HCT116 (cell line): ENCODE data around the gene ARHGAP10. TPM values are rescaled to one million over a fixed set of nuclear protein-coding genes. Genes with fewer than 3 reads are reported as not detected.

Experiments used
- ATAC-seq: fragments of 200-7000 bp; cut with Tn5 transposase; 2 replicates; pipeline ENCODE4 v1.9.1; 2020; ENCODE audit warnings: mild to moderate bottlenecking, moderate library complexity
- BruUV-seq: library from RNA; stranded (reverse); fragments of 400-500 nt; replicated peaks from 2 replicates; lab custom pipeline; 2021; lab: Mats Ljungman, UMichigan
- CTCF ChIA-PET: fragments of 300-600 bp; sonication (Branson Sonifier 250); formaldehyde crosslinking; loops from one replicate; lab custom pipeline; 2021; ENCODE audit warnings: antibody characterized with exemption; lab: Charles Lee
- POLR2A ChIA-PET: fragments of 300-600, 350-600 bp; sonication (Branson Sonifier 250); formaldehyde crosslinking; loops from one replicate; lab custom pipeline; 2021; ENCODE audit warnings: antibody characterized with exemption; lab: Charles Lee
- RAD21 ChIA-PET, 2 experiments: fragments of 300-600 bp; sonication (Branson Sonifier 250); formaldehyde crosslinking; loops; one replicate each; lab custom pipeline; 2023; ENCODE audit warnings: low total read pairs in 2 of 2; ENCODE audit not compliant: uncharacterized antibody in 2 of 2, unreplicated experiment in 2 of 2, low non-redundant PET in 1 of 2; lab: Charles Lee
- DNase-seq: peaks from one replicate; pipeline ENCODE4 v3.0.0-alpha.2; 2010; ENCODE audit warnings: low read depth, low spot score
- H2AFZ ChIP-seq: fragments of 200-600 bp; shearing (Covaris generic), sonication (generic); 2 replicates; pipeline ENCODE4 v1.6.1; 2017; ENCODE audit warnings: low read depth, mixed run types, mixed read lengths, antibody characterized with exemption, low read length; ENCODE audit not compliant: poor library complexity, severe bottlenecking
- H3K27ac ChIP-seq: 2 replicates; pipeline ENCODE4 v1.5.1; 2012; ENCODE audit warnings: low read depth, low read length
- H3K27me3 ChIP-seq: fragments of 200-600 bp; sonication (generic); 2 replicates; pipeline ENCODE4 v1.6.1; 2016; ENCODE audit warnings: mixed run types, low read length, mixed read lengths; ENCODE audit not compliant: insufficient read depth
- H3K36me3 ChIP-seq, 2 experiments: fragments of 200-500 bp in 1 of 2; fragments of 200-600 bp in 1 of 2; sonication (Bioruptor generic) in 1 of 2; sonication (generic) in 1 of 2; 2 replicates each; pipeline versions ENCODE4 v1.5.1 to v1.6.1; 2014 to 2016; ENCODE audit warnings: low read length in 2 of 2, inconsistent platforms in 1 of 2, mixed read lengths in 1 of 2, mixed run types in 1 of 2; ENCODE audit not compliant: insufficient read depth in 2 of 2, control insufficient read depth in 1 of 2
- H3K4me1 ChIP-seq, 2 experiments: fragments of 200-600 bp in 1 of 2; sonication (generic) in 1 of 2; 2 replicates each; pipeline versions ENCODE4 v1.5.1 to v1.6.1; 2012 to 2017; ENCODE audit warnings: low read length in 2 of 2, inconsistent platforms in 1 of 2, mild to moderate bottlenecking in 1 of 2, mixed read lengths in 1 of 2, mixed run types in 1 of 2, moderate library complexity in 1 of 2; ENCODE audit not compliant: insufficient read depth in 2 of 2, control insufficient read depth in 1 of 2
- H3K4me2 ChIP-seq: fragments of 200-600 bp; sonication (generic); 2 replicates; pipeline ENCODE4 v1.6.1; 2017; ENCODE audit warnings: mixed run types, low read length, mixed read lengths
- H3K4me3 ChIP-seq, 2 experiments: fragments of 200-600 bp in 1 of 2; sonication (generic) in 1 of 2; replicated peaks in 1 of 2; 2 replicates each; pipeline ENCODE4 v1.5.1; 2011 to 2016; ENCODE audit warnings: low read length in 2 of 2, control low read depth in 1 of 2, low read depth in 1 of 2, mild to moderate bottlenecking in 1 of 2, mixed read lengths in 1 of 2, mixed run types in 1 of 2
- H3K79me2 ChIP-seq: fragments of 200-600 bp; sonication (generic); 2 replicates; pipeline ENCODE4 v1.6.1; 2017; ENCODE audit warnings: mild to moderate bottlenecking, mixed run types, low read length, moderate library complexity, mixed read lengths; ENCODE audit not compliant: insufficient read depth
- H3K9ac ChIP-seq: fragments of 200-600 bp; sonication (generic); 2 replicates; pipeline ENCODE4 v1.6.1; 2016; ENCODE audit warnings: low read length, mixed read lengths
- H3K9me2 ChIP-seq: fragments of 200-600 bp; sonication (generic), shearing (Covaris generic); 2 replicates; pipeline ENCODE4 v1.6.1; 2017; ENCODE audit warnings: mixed run types, mild to moderate bottlenecking, moderate library complexity; ENCODE audit not compliant: insufficient read depth
- H3K9me3 ChIP-seq, 2 experiments: fragments of 200-500 bp in 1 of 2; fragments of 200-600 bp in 1 of 2; sonication (Bioruptor generic) in 1 of 2; sonication (generic) in 1 of 2; 2 replicates each; pipeline ENCODE4 v1.6.1; 2014 to 2017; ENCODE audit warnings: low read length in 2 of 2, mixed read lengths in 2 of 2, inconsistent platforms in 1 of 2, low read depth in 1 of 2, mild to moderate bottlenecking in 1 of 2, mixed run types in 1 of 2, moderate library complexity in 1 of 2; ENCODE audit not compliant: control insufficient read depth in 1 of 2, insufficient read depth in 1 of 2
- H4K20me1 ChIP-seq: fragments of 200-600 bp; sonication (generic), shearing (Covaris generic); 2 replicates; pipeline ENCODE4 v1.6.1; 2017; ENCODE audit warnings: mixed run types, mild to moderate bottlenecking, moderate library complexity; ENCODE audit not compliant: insufficient read depth
- CEBPB ChIP-seq: IDR thresholded peaks from 2 replicates; pipeline ENCODE4 v1.6.1; 2012; ENCODE audit warnings: low read depth
- EGR1 ChIP-seq: IDR thresholded peaks from 2 replicates; pipeline ENCODE4 v1.6.1; 2012; ENCODE audit warnings: low read depth
- ELF1 ChIP-seq: IDR thresholded peaks from 2 replicates; pipeline ENCODE4 v1.6.1; 2012; ENCODE audit warnings: low read depth, borderline replicate concordance
- EZH2 ChIP-seq: fragments of 200-600 bp; sonication (generic); IDR thresholded peaks from 2 replicates; pipeline ENCODE4 v1.6.1; 2017; ENCODE audit warnings: antibody characterized with exemption, mixed run types
- FOSL1 ChIP-seq: IDR thresholded peaks from 2 replicates; pipeline ENCODE4 v1.6.1; 2012; ENCODE audit warnings: low read depth
- MAX ChIP-seq: IDR thresholded peaks from 2 replicates; pipeline ENCODE4 v1.6.1; 2012
- SIN3A ChIP-seq: IDR thresholded peaks from 2 replicates; pipeline ENCODE4 v1.6.1; 2012; ENCODE audit warnings: low read depth
- SP1 ChIP-seq: IDR thresholded peaks from 2 replicates; pipeline ENCODE4 v1.6.1; 2012; ENCODE audit warnings: low read depth
- SRF ChIP-seq: IDR thresholded peaks from 2 replicates; pipeline ENCODE4 v1.6.1; 2012; ENCODE audit warnings: low read depth
- intact Hi-C: fragments of 100-400 bp; cut with micrococcal nuclease; formaldehyde crosslinking; loops from 2 replicates; pipeline ENCODE4 v1.10.0; 2022
- total RNA-seq: library from RNA; stranded (reverse); gene quantifications from one replicate; pipeline ENCODE4 v1.2.1, GENCODE V29; 2021; ENCODE audit not compliant: unreplicated experiment
- TF ChIP-seq, protein P1 (sequence below), 3 experiments: fragments of 200-600 bp in 1 of 3; sonication (generic) in 1 of 3; IDR thresholded peaks in 2 of 3; conservative IDR thresholded peaks in 1 of 3; 2 replicates each; pipeline ENCODE4 v1.5.1; 2012 to 2017; ENCODE audit warnings: low read depth in 2 of 3, low read length in 2 of 3, antibody characterized with exemption in 1 of 3, borderline replicate concordance in 1 of 3, control low read depth in 1 of 3, mild to moderate bottlenecking in 1 of 3, mixed read lengths in 1 of 3, mixed run types in 1 of 3, moderate library complexity in 1 of 3; ENCODE audit not compliant: insufficient read depth in 1 of 3
- TF ChIP-seq, protein P2 (sequence below): IDR thresholded peaks from 2 replicates; pipeline ENCODE4 v1.6.1; 2012; ENCODE audit warnings: low read depth

ARHGAP10 gene
- total RNA-seq, 1 experiment from 2014 or later = 24.7 TPM

DNA sequence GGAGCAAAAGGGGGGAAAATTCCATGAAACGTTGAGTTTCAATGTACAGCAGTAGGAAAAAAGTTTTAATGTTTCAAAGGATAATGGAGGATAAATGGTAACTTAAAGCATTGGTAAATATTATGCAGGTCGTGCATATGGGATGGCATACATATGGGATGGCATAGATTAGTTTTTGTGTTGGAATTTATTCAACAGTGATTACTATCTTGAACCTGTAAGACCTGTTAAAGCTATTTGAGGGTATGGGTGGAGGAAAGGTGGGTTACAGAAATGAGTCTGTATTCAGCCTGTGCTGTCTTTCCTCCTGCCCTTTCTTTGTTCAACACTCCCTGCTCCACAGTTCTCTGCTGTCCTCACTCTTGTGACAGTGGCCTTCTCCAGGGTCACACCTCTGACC lies 54.6 kb downstream of the ARHGAP10 start:
- no peak for DNase-seq
- H4K20me1 ChIP-seq = peaks cover 7% of the 10 kb centered on the region; the same call in 1 of the 2 replicates
- no peak overlapping the region for H3K9ac ChIP-seq
- H3K9me2 ChIP-seq = no peaks in the 10 kb centered on the region
- H3K4me3 ChIP-seq = no peak overlapping the region
- no peaks in the 10 kb centered on the region for H3K9me3 ChIP-seq
- no peaks in the 10 kb centered on the region for H3K36me3 ChIP-seq
- CTCF ChIA-PET = interaction anchor here (0.6 to 2.3 kb wide), 2 partner anchors 80 to 101 kb away, joined by 3 to 10 read pairs; no protein-coding TSS in a partner anchor
- POLR2A ChIA-PET = no interaction called here
- RAD21 ChIA-PET = no interaction called here
- peaks cover 53% of the 10 kb centered on the region for H3K79me2 ChIP-seq
- H2AFZ ChIP-seq = no peak overlapping the region
- no peaks in the 10 kb centered on the region for H3K27me3 ChIP-seq
- no TSS peak for BruUV-seq
- ATAC-seq = no peak
- H3K27ac ChIP-seq = no peak overlapping the region
- intact Hi-C loops = no loop called here
- no peak for TF ChIP-seq MAX
- no peak for TF ChIP-seq CEBPB
- TF ChIP-seq, protein P1, sequence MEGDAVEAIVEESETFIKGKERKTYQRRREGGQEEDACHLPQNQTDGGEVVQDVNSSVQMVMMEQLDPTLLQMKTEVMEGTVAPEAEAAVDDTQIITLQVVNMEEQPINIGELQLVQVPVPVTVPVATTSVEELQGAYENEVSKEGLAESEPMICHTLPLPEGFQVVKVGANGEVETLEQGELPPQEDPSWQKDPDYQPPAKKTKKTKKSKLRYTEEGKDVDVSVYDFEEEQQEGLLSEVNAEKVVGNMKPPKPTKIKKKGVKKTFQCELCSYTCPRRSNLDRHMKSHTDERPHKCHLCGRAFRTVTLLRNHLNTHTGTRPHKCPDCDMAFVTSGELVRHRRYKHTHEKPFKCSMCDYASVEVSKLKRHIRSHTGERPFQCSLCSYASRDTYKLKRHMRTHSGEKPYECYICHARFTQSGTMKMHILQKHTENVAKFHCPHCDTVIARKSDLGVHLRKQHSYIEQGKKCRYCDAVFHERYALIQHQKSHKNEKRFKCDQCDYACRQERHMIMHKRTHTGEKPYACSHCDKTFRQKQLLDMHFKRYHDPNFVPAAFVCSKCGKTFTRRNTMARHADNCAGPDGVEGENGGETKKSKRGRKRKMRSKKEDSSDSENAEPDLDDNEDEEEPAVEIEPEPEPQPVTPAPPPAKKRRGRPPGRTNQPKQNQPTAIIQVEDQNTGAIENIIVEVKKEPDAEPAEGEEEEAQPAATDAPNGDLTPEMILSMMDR (IDR thresholded peaks at IDR 0.05 in 2 of 3, conservative IDR thresholded peaks at IDR 0.05 in 1 of 3; ENCODE audit: borderline replicate concordance in 1 of 3, insufficient read depth in 1 of 3, low read depth in 2 of 3, low read length in 2 of 3) = no peak
- no peak for TF ChIP-seq FOSL1
- TF ChIP-seq EZH2 = no peak
- TF ChIP-seq SP1 = no peak
- TF ChIP-seq, protein P2, sequence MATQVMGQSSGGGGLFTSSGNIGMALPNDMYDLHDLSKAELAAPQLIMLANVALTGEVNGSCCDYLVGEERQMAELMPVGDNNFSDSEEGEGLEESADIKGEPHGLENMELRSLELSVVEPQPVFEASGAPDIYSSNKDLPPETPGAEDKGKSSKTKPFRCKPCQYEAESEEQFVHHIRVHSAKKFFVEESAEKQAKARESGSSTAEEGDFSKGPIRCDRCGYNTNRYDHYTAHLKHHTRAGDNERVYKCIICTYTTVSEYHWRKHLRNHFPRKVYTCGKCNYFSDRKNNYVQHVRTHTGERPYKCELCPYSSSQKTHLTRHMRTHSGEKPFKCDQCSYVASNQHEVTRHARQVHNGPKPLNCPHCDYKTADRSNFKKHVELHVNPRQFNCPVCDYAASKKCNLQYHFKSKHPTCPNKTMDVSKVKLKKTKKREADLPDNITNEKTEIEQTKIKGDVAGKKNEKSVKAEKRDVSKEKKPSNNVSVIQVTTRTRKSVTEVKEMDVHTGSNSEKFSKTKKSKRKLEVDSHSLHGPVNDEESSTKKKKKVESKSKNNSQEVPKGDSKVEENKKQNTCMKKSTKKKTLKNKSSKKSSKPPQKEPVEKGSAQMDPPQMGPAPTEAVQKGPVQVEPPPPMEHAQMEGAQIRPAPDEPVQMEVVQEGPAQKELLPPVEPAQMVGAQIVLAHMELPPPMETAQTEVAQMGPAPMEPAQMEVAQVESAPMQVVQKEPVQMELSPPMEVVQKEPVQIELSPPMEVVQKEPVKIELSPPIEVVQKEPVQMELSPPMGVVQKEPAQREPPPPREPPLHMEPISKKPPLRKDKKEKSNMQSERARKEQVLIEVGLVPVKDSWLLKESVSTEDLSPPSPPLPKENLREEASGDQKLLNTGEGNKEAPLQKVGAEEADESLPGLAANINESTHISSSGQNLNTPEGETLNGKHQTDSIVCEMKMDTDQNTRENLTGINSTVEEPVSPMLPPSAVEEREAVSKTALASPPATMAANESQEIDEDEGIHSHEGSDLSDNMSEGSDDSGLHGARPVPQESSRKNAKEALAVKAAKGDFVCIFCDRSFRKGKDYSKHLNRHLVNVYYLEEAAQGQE = no peak
- TF ChIP-seq SRF = no peak
- no peak for TF ChIP-seq ELF1
- TF ChIP-seq SIN3A = no peak
- TF ChIP-seq EGR1 = no peak
- H3K4me2 ChIP-seq = no peak overlapping the region
- H3K4me1 ChIP-seq = peaks cover 35 to 56% of the 10 kb centered on the region in 2 experiments
